BJ (cell line): Measurements from ENCODE around the gene PDZRN3. TPM values are rescaled to one million over a fixed set of nuclear protein-coding genes. Genes with fewer than 3 reads are reported as not detected.

Experiments used
- CTCF ChIA-PET: fragments of 350-600 bp; formaldehyde crosslinking; extraction: SDS; loops from one replicate; lab custom pipeline; 2021; ENCODE audit warnings: antibody characterized with exemption, inconsistent platforms; lab: Yijun Ruan, JAX
- POLR2A ChIA-PET: fragments of 300-600 bp; sonication (Branson Sonifier 250); formaldehyde crosslinking; extraction: SDS; loops from one replicate; lab custom pipeline; 2021; ENCODE audit warnings: antibody characterized with exemption; lab: Charles Lee
- DNase-seq: peaks from one replicate; pipeline ENCODE4 v3.0.0-alpha.2; 2011; ENCODE audit warnings: low read depth
- H3K27me3 ChIP-seq: 2 replicates; pipeline ENCODE4 v1.6.0; 2011; ENCODE audit warnings: low read length; ENCODE audit not compliant: control insufficient read depth, insufficient read depth
- H3K36me3 ChIP-seq: 2 replicates; pipeline ENCODE4 v1.5.1; 2011; ENCODE audit warnings: low read length; ENCODE audit not compliant: control insufficient read depth, insufficient read depth
- H3K4me3 ChIP-seq: 2 replicates; pipeline ENCODE4 v1.5.1; 2011; ENCODE audit warnings: low read depth, mild to moderate bottlenecking, control low read depth, low read length
- polyA plus RNA-seq: library from polyadenylated mRNA; depleted of rRNA; stranded (reverse); fragments of >200 nt; gene quantifications from 2 replicates; pipeline ENCODE4 v1.2.3, GENCODE V29; 2011
- TF ChIP-seq, protein P1 (sequence below): IDR thresholded peaks from 2 replicates; pipeline ENCODE4 v1.5.1; 2011; ENCODE audit warnings: low read depth, mild to moderate bottlenecking, control low read depth, inconsistent platforms, low read length, moderate library complexity; ENCODE audit not compliant: insufficient read depth

The PDZRN3 gene
- polyA plus RNA-seq, 1 experiment, result 4.9 TPM

DNA sequence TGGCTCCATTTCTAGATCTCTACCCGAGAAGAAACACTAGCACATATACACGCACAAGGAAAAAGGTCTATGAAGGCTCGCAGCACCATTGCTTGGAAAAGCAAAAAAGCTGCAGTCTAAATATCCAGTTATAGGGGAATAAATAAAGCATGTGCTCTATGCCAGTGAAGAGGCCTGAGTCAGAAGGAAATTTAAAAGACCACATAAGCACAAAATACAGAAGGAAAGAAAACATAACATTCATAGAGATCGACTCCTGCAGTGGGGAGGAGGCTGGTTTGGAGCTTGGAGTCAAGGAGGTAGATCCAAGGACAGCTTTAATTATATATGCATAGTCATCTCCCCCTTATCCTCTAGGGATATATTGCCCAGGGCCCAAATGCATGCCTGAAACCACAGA lies 114.4 kb downstream of the PDZRN3 start:
- CTCF ChIA-PET, result interaction anchor here (0.6 to 2.2 kb wide), 6 partner anchors 9 to 338 kb away, joined by 3 to 8 read pairs (median 4); no protein-coding TSS in a partner anchor
- Histone ChIP-seq H3K4me3 (no peak overlapping the region), H3K27me3 (no peaks in the 10 kb centered on the region), H3K36me3 (no peaks in the 10 kb centered on the region)
- no peak for DNase-seq
- POLR2A ChIA-PET, result no interaction called here
- TF ChIP-seq, protein P1, sequence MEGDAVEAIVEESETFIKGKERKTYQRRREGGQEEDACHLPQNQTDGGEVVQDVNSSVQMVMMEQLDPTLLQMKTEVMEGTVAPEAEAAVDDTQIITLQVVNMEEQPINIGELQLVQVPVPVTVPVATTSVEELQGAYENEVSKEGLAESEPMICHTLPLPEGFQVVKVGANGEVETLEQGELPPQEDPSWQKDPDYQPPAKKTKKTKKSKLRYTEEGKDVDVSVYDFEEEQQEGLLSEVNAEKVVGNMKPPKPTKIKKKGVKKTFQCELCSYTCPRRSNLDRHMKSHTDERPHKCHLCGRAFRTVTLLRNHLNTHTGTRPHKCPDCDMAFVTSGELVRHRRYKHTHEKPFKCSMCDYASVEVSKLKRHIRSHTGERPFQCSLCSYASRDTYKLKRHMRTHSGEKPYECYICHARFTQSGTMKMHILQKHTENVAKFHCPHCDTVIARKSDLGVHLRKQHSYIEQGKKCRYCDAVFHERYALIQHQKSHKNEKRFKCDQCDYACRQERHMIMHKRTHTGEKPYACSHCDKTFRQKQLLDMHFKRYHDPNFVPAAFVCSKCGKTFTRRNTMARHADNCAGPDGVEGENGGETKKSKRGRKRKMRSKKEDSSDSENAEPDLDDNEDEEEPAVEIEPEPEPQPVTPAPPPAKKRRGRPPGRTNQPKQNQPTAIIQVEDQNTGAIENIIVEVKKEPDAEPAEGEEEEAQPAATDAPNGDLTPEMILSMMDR, result no peak

- DNase-seq, result no peak
- TF ChIP-seq, protein P1, result no peak
- Histone ChIP-seq H3K27me3 (no peaks in the 10 kb centered on the region), H3K36me3 (no peaks in the 10 kb centered on the region), H3K4me3 (no peak overlapping the region)
- CTCF ChIA-PET, result interaction anchor here (0.7 to 2.2 kb wide), 5 partner anchors 8 to 338 kb away, joined by 3 to 8 read pairs (median 5); no protein-coding TSS in a partner anchor
- POLR2A ChIA-PET, result no interaction called here
These were observed 114.9 kb downstream of the PDZRN3 start for GRCh38 chr3:73509816-73510215.

- Histone ChIP-seq H3K27me3 (no peaks in the 10 kb centered on the region), H3K4me3 (no peak overlapping the region), H3K36me3 (no peaks in the 10 kb centered on the region)
- no peak for DNase-seq
- TF ChIP-seq, protein P1, result no peak
- ChIA-PET POLR2A (no interaction called here), CTCF (interaction anchor here (0.6 to 5.5 kb wide), 27 partner anchors 8 to 342 kb away, joined by 3 to 55 read pairs (median 5); partner anchors contain the start of gene PDZRN3)
These were observed 115.7 kb downstream of the PDZRN3 start for GRCh38 chr3:73509066-73509465.

- TF ChIP-seq, protein P1, result peak; percentile 80
- no peaks in the 10 kb centered on the region for H3K36me3 ChIP-seq
- no peak for DNase-seq
- ChIA-PET CTCF (interaction anchor here (0.6 to 5.5 kb wide), 45 partner anchors 9 to 407 kb away, joined by 3 to 55 read pairs (median 4); partner anchors contain the start of gene PDZRN3), POLR2A (no interaction called here)
- no peak overlapping the region for H3K4me3 ChIP-seq
- H3K27me3 ChIP-seq, result no peaks in the 10 kb centered on the region
These were observed 116.3 kb downstream of the PDZRN3 start for GRCh38 chr3:73508330-73508954.

DNA sequence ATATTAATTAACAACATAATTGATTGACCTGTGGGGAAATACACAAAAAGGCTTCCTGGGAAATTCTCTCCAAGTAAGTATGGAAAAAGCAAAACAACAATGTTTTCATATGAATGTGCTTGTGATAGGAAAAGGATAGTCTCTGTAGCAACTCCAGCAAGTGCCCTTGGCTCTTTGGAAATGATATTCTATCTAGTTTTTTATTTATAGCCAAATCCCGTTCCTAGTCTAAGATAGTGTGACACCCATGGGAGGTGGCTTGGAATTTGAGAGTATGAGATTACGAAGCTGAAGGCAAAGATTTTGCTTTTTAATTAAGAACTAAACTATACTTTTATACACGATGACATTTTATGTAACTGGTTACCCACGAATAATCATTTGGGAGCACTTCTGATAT lies 119.9 kb downstream of the PDZRN3 start:
- no peak overlapping the region for H3K4me3 ChIP-seq
- ChIA-PET POLR2A (no interaction called here), CTCF (interaction anchor here (5.5 kb wide), 1 partner anchor 118 kb away, joined by 55 read pairs; the partner anchor contains the start of gene PDZRN3)
- no peaks in the 10 kb centered on the region for H3K36me3 ChIP-seq
- TF ChIP-seq, protein P1, result no peak
- no peaks in the 10 kb centered on the region for H3K27me3 ChIP-seq
- DNase-seq, result no peak
